GM13976 (cell line): ENCODE results near the gene PRKG1.

ENCODE experiments used
- DNase-seq: peaks from one replicate; pipeline ENCODE4 v3.0.0; 2012; ENCODE audit warnings: low spot score
- CTCF ChIP-seq: IDR thresholded peaks from 2 replicates; pipeline ENCODE4 v1.5.1; 2012; ENCODE audit warnings: borderline replicate concordance, mild to moderate bottlenecking; ENCODE audit not compliant: insufficient read depth; ENCODE audit errors: extremely low read depth, missing control alignments, control extremely low read depth
- in situ Hi-C: fragments of 300-500 bp; cut with MboI; formaldehyde crosslinking; loops from one replicate; pipeline ENCODE4 v1.12.0; 2022; ENCODE audit warnings: low sequenced_read_pairs, mixed read lengths, inconsistent platforms; ENCODE audit not compliant: unreplicated experiment

PRKG1 gene

DNA sequence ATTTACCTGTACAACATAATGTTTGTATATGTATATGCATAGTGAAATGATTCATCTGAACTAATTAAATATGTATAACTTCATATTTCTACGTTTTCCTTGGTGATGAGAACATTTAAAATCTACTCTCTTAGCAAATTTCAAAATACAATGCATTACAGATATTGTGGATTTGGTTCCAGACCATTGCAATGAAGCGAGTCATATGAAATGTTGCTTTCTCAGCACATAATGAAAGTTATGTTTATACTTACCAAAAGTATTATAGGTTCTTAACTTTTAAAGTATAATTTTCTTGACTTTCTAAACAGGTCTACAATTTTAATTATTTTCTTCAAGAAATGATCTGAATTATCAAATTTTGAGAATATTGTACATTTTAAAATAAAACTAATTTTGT lies 435.9 kb downstream of the PRKG1 start:
- no peak for TF ChIP-seq CTCF
- DNase-seq = no peak
- in situ Hi-C loops = no loop called here

GRCh38 chr10:51521605-51522004 lies 447.3 kb downstream of the PRKG1 start:
- in situ Hi-C loops = no loop called here
- TF ChIP-seq CTCF = no peak
- DNase-seq = no peak

DNA sequence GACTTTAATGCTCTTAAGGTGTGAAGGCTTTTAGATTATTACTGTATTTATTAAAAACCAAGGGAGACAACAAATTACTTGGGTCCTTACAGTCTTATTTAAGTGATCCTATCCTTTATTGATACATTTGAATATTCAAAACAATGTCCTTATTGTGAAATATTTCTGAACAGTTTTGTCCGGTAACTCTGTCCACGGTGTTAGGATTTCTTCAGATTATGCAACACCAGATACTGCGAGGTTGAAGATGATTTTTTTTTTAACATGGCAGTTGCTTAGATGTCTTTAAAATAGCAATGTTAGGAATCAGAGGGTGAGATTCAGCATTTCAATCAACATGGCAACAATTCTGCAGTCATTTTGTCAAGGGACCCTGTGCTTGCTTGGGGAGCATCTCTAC lies 448.6 kb downstream of the PRKG1 start:
- no peak for DNase-seq
- no peak for TF ChIP-seq CTCF
- in situ Hi-C loops = no loop called here

- TF ChIP-seq CTCF = no peak
- DNase-seq = no peak
- in situ Hi-C loops = no loop called here
Measured at GRCh38 chr10:51523440-51523839, 449.2 kb downstream of the PRKG1 start.

DNA sequence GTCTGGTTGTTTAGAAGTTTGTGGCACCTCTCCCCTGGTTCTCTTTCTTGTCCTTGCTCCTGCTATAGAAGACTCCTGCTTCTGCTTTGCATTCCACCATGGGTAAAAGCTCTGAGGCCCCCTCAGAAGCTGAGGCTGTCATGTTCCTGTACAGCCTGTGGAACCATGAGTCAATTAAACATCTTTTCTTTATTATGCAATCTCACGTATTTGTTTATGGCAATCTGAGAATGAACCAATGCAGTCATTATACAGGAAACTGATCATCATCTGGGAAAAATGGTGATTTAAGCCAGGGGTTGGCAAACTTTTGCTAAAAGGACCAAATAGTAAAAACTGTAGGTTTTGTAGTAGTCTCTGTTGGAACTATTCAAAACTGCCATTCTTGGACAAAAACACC lies 449.8 kb downstream of the PRKG1 start:
- TF ChIP-seq CTCF = no peak
- DNase-seq = no peak
- in situ Hi-C loops = no loop called here

GRCh38 chr10:51527522-51528219 lies 453.4 kb downstream of the PRKG1 start:
- in situ Hi-C loops = no loop called here
- no peak for DNase-seq
- TF ChIP-seq CTCF = no peak
